ENCODE results near the gene TSPAN33.

The TSPAN33 gene

DNA sequence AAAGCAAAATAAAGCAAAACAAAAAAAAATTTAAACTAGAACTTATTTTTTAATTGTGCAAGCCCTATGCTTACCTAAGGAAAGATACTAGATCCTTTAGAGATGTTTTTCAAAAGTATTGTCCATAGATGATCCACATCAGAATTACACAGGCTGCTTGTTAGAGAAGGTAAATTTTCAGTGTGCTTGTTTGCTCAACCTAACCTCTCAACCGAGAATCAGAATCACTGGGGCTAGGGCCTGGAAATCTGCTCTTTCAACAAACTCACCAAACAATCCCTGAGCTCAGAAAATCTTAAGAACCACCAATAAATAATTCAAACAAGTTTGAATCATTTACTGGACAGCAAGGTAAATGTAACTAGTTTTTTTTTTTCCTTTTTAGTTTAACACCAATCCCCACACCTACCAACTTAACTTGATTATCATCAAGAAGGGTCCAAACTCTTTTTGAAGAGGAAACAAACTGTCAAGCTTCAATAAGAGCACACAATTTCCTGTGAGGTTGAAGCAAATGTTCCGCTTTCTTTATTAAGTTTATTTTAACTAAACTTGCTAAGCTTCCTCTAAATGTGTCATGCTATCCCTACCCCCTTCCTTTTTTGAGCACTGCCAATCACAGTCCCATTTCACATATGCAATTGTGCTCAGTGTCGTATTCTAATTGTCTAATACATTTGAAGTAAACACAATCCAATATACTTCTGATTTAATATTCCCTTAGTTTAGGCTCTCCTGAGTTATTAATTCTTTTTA is 7.4 kb upstream of the TSPAN33 start:
- DNase-seq, result no peak

DNA sequence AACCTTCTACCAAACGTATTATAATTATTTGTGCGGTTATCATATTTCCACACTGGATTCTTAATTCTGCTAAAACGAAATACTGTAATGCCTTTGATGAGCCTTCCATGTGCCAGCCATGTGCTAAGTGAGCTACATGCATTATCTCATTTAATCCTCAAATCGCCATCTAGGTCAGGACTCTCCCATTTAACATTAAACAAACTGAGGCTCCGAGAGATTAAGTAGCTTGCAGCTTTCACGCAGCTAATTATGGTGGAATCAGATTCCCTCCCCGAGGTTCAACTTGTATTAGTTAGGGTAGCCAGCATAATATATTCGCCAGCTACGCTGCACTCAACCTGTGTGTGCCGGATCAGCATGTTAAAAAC is 798 bp upstream of the TSPAN33 start:
- no peak for DNase-seq

DNA sequence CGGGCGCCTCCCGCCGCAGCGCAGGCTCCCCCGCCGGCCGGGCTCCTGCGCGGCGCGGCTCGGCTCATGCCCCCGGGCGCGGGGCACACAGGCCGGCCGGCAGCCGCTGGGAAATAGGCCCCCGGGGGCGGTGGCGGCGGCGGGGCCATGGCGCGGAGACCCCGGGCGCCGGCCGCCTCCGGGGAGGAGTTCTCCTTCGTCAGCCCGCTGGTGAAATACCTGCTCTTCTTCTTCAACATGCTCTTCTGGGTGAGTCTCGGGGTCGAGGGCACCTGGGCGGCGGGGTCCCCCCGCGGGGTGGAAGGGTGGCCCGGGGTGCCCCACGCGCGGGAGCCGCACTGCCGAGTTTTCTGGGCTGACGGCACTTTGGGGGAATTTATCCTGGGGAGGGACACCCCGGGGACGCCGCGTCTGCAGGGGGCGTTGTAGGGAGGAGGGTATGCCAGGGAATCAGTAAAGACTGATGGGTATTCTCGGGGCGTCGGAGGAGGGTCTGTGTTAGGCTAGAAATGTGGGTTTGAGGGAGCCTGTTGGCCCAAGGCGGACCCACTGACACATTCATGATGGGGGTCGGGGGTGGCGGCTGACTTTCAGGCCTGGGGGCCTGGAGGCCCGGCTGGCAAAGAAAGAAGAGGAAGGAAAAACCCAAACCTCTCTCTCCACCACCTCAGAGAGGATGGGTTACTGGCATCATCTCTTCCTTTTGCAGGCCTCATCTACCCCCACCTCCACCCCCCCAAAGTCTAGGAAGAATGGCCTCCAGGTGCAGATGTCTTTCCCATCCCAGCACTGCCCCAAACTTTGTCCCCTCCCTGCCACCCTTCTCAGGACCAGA is 544 bp downstream of the TSPAN33 start:
- DNase-seq, result no peak

DNA sequence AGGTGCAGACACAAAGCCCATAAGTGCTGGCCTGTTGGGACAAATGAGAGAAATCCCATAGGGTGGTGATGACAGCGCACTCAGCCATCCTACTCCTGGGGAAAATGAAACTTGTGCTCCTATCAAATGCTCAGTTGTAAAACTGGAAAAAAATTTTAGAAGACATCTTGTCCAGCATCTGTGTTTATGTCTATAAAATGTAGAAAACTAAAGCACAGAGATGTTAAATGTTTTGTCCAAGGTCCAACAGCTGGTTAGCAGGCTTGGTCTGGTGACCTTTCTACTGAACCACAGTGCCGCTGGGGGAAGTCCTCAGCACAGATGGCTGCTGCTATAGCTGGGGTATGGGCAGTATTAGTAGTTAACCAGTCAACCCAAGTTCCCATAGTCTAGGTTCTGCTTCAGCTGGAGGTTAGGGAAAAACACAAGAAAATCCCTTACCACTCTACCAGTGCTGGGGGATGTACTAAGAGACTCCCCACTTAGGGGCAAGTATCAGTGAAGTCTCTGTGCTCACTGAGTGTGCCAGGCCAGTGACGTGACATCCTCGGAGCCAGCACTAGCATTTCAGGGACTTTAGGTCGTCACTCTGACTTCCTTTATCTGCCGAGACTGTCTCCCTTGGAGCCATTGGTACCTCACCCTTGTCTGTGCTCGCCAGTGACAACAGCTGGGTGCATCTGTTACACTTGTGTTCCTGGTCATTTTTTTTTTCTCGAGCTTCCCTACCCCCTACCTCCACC is 1.9 kb downstream of the TSPAN33 start:
- DNase-seq, result no peak

DNA sequence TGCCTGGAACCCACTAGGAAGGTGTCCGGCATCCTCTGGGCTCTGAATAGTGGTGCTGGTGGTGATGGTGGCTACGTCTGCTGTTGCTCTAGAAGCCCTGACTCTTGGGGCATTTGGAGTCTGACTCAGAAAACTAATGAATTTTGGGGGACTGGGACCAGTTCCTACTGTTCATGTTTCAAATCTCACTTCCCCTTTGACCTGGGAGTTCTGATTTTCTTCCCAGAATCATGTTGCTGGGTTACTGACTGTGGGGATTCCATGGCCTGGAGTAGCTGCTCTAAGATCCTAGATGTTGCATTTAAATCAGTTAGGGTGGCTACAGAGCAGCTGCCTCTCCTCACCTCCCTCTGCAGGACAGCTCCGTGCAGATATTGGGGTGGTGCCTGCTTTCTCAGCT is 3.2 kb downstream of the TSPAN33 start:
- no peak for DNase-seq

DNA sequence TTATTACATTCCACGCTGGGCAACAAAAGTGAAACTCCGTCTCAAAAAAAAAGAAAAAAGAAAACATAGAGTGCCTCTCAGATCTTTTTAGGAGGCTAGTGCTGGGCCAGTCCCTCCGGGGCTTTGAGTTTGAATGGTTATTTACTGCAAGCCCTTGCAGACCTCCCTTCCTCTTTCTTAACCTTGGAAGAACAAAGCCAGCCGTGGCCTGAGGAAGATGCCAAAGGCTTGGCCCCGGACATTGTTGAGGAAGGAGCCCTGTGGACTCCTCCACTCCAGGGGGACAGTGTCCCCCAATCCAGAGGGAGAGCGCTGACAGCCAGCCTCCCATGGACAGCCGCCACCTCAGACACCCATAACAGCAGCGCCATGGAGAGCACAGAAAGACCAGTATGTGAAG is 5.0 kb downstream of the TSPAN33 start:
- no peak for DNase-seq

DNA sequence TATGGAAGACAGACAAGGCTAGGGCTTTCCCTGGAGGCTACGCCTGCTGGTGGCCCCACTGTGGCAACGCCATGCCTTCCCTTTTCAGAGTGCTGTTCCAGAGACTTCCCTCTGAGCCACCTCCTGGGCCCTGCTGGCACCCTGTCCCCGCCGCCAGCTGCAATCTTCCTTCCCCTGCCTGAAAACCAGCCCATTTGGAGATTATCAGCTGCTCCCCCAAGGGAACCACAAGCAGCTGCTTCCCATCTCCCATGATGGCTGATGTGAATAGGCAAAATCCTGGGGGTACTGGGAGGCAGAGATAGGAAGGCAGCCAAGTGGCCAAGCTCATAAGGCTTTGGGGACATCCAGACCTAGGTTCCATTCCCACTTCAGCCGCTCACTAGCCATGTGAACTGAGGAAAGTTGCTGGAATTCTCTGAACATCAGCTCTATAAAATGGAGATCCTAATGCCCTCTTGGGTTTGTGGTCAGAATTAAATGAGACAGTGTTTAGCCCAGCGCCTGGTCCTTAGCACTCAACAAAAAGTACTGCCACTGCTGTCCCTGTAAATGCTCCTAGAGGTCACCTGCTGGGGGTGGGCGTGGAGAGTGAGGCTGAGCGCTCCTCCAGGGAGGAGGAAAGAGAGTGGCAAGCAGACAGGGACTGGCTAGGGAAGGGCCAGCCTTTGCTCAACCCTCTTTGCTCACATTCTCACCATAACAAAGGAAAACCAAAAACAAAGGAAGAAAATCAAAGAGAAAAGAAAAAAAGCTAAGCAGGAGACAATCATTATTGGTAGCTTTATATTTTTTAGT is 5.9 kb downstream of the TSPAN33 start:
- DNase-seq, result no peak

DNA sequence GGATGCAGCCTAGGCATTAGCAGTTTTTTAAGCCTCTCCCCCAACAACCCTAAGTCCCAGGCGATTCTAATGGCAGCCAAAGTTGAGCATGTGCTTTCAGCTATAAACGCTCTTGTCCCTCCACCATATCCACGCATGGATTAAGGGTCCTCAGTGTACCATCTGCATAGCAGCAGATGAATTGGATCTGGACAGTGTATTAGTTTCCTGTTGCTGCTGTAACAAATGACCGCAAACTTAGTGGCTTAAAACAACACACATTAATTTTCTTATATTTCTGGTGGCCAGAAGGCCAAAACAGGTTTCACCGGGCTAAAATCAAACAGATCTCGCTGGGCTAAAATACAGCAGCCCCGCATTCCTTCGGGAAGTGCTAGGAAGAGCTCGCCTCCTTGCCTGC is 13.1 kb downstream of the TSPAN33 start:
- DNase-seq, result no peak

DNA sequence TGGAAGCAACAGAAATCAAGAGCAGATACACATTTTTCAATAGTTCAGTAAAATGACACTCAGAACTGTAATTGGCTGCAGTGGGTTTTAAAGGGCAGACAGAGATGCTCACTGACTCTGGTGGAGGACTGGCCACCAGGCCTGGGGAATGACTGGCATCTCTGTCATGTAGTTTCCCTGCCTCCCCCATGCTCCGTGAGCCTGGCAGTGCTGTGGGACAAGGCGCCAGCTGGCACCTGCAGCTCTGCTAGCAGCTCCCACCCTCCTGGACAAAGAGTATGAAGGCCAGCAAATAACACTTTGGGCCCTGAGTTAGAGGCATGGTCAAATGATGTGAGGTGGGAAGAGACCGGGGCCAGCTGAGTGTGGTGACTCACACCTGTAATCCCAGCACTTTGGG is 15.0 kb downstream of the TSPAN33 start:
- no peak for DNase-seq

DNA sequence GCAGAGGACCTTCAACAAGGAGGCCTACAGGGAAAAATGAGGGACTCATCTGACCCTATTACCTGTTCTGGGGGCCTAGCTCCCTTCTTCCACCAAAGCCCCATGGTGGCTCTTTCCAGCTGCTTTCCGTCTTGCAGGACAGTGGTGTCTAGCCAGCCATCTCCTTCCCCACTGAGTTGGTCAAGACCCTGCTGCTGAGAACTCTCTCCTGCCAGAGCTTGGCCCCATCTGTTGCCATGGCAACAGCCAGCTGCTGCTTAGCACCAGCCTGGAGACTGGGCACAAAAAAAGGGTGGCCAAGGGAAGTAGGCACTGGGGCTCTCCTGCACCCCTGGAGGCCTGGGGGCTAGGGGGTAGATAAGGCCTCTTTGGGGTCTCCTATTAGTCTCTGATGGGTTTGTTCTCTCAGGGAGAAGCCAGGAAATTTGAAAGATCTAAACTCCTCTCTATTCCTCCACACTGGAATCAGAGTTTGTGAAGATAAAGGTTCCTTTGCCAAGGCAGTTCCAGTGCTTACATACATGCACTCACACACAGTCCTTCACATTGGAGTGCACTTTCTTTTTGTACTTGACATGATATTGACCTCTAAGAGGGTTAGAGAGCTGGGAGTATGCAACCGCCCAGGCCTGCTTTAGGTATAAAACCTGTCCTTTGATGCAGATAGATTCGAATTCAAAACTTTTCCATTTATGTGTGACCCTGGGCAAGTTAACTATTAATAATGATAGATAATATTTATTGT is 15.8 kb downstream of the TSPAN33 start:
- DNase-seq, result peak in 1 of 2 experiments; percentile 9

DNA sequence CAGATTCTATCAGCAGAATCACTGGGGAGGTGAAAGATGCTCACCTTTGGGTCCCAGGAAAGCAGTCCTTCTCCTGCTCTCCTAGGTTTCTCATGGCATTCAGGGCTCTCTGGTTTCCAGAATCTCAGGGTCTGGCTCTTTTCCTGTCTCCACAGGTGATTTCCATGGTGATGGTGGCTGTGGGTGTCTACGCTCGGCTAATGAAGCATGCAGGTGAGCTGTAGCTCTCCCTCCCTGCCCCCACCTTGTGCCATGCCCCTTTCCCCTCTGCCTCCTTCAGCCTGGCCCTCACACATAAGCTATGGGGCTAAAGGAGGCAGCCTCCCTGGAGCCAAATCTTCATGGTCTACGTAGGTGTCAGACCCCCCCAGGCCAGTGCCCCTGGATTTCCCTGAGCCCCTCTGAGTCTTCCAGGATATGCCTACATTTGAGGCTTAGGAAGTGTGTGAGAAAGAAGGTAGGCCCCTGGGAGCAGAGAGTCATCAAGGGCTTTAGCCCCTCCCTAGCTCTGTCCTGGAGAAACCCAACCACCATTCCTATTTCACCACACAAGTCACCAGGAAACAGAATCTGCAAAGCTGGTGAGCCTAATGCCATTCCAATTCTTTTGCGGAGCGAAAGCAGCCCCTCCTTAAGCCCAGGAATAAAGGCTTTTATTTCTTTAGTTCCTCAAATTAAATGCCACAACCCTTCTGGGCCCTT is 17.2 kb downstream of the TSPAN33 start:
- no peak for DNase-seq

DNA sequence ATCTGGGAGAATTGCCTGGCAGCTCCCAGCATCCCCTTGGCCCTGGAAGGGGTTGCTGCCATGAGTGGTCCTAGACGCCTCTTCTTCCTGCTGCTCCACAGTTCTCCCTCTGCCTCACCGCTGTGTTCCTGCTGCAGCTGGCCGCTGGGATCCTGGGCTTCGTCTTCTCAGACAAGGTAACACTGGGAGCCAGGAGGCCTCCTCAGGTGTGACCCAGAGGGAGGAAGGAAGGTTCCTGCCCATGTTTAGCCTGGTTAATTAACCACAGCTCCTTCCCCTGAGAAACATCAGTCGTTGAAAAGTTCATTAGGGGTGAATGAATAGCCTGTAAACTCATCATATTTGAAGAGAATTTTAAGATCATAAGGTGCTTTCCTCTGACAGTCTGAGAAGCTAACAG is 18.2 kb downstream of the TSPAN33 start:
- DNase-seq, result no peak

DNA sequence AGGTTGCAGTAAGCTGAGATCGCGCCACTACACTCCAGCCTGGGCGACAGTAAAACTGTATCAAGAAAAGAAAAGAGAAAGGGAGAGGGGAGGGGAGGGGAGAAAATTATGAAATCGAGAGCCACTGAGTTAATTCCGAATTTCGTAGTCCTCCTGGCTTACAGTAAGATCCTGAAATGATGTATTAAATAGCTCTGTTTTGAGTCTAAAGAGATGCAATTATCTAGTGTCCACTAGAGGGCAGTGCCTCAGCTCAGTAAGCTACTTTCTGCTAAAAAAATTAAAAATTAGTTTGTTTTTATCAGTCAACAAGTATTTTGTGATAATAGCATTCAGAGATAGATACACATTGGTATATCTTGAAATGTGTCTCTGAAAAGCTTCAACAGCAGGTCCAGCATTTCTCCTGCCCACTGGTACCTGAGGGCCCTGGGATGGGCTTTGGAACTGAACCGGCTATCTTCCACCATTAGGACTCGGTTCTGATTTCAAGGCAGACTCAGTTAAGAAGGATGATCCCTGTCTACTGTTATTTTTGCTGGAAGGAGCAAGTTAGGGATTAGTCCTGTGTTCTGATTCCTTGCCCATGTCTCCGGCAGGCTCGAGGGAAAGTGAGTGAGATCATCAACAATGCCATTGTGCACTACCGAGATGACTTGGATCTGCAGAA is 19.5 kb downstream of the TSPAN33 start:
- no peak for DNase-seq

DNA sequence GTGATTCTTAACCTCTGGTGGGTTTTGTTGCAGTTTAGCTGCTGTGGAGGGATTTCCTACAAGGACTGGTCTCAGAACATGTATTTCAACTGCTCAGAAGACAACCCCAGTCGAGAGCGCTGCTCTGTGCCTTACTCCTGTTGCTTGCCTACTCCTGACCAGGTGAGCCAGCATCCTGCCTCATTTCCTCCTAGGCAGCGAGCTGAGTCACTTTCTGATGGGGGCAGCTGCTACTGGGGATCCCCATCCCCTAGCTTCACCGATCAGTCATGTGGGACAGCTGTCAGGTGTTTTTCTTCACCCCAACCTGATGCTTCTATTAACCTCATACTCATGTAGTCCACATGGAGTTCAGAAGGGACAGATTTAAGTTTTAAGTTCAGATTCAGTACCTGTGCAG is 22.2 kb downstream of the TSPAN33 start:
- no peak for DNase-seq

DNA sequence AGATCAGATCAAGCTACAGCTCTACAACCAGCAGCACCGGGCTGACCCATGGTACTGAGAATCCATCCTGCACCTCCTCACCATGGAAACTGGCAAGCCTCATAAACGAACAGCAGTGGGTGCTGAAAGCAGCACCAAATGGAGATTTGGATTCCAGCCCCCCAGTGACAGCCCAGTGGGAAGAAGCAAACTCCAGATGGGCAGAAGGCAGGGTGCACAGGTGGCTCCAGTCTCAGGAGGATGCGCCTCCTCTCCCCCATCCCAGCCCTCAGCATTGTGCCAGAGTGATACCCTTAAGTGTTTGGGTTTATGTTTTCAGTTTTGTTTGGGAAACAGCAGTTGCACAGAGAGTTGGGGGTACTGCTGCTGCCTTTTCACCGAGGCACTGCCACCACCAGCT is 23.3 kb downstream of the TSPAN33 start:
- DNase-seq, result no peak

DNA sequence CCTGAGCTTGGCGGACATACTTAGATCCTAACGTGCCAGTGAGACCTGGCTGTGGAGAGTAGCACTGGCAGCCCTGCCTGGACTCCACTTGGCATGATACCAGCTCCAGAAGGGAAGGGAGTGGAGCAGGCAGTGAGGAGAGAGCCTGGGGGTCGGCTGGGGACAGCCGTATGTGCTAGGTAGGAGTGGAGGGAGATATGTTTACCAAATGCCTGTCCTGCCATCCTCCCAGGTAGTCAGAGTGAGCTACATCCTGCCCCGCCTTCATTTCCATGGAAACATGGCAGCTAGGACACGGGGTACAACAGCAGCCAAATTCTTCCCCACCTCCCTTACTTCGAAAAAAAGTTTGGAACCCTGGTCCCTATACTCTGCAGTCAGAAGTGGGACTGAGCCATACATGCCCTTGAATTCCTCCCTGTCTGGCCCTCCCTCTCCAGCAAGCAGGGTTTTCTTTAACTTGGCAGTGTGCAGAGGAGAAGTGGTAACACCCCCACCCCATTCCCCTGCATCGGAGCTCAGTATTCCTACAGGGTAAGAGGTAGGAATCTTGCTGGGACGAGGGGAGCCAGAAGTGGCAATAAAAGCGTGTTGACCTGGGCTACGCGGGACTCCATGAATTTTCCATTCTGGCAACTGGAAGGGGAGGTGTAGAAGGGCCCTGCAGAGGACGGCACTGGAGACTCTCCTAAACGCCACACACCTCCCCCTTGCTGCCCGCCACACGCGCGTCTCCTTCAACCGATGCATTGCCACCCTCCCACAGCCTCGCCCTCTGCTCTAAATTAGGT is 23.9 kb downstream of the TSPAN33 start:
- no peak for DNase-seq

DNA sequence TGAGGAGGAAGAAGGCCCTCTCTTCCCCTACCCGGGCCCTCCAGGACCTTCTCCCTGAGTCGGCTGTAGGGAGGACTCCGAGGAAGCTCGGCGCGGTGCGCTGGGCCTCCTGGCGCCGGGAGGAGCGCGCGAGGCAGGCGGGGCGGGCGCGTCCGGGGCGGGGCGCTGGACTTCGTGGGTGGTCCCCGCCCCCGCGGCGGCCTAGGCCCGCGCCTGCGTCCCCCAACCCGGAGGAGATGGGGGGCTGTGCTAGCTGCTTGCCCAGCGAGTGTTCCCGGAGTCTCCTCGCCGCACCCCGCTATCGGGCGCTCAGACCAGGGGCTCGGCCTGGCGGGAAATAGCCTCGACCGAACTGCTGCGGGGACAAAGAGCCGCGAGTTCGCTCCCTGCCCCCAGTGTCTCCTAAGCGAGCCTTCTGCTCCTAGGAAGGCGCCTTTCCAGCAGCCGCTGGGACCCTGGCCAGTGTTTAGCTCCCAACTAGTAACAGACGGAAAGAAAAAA is 24.7 kb downstream of the TSPAN33 start:
- DNase-seq, result no peak

DNA sequence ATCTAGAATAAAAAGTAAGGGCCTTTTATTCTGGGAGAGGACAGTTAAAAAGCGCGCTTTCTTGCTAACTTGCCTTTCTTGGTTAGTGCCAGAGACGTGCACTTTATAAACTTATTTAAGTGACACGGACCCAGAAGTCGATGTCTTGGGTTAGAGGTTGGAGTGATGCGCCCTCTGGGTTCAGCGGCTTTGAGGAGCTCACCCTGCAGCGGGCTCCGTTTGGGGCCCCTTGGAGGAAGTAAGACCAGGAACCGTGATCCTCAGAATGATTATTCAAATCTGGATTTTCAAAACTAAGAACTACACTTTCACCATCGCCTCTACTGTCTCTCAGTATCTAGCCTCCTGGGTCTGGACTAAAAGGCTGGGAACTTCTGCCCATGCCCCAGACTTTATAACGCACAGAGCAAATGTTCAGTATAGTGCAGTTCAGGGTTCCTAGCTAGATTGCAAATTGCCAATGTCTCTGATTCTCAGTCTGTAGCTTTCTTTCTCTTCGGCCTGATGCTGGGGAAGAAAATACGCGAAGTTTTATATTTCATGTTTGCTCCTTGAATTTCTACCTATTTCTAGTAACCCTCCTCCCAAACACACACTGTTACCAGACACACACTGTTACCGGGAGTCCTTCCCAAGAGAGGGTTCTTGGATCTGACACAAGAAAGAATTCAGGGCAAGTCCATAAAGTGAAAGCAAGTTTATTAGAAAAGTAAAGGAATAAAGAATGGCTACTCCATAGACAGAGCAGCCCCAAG is 25.4 kb downstream of the TSPAN33 start:
- no peak for DNase-seq

DNA sequence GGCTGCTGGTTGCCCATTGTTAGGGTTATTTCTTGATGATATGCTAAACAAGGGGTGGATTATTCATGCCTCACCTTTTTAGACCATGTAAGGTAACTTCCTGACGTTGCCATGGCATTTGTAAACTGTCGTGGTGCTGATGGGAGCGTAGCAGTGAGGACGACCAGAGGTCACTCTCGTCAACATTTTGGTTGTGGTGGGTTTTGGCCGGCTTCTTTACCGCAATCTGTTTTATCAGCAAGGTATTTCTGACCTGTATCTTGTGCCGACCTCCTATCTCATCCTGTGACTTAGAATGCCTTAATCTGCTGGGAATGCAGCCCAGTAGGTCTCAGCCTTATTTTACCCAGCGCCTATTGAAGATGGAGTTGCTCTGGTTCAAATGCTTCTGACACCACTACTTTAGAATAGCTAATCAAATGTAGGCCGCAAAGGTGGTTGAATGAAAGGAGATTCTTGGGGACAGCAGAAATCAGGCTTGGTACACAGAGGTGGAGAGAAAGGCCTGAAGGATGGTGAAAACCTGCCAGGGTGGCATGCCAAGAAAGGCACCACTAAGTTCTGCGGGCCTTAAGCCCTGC is 26.0 kb downstream of the TSPAN33 start:
- DNase-seq, result no peak

Measured in NCI-H187 (cell line).